ENCODE measurements around the gene ZFAND3.

- TF ChIP-seq EZH2 (IDR thresholded peaks at IDR 0.05; ENCODE audit: borderline replicate concordance) (no peak), CTCF (IDR thresholded peaks at IDR 0.05; ENCODE audit: poor library complexity) (no peak), EZH2phosphoT487 (IDR thresholded peaks at IDR 0.05; ENCODE audit: low read depth, severe bottlenecking, unreplicated experiment) (no peak)
Observed at GRCh38 chr6:37919417-37920157, 100.1 kb downstream of the ZFAND3 start.

All from hepatocyte (in vitro differentiated cells).